ENCODE measurements around the gene SIPA1L2. TPM values are rescaled to one million over a fixed set of nuclear protein-coding genes. Genes with fewer than 3 reads are reported as not detected.
A peak's percentile ranks its signal among the peaks of the same experiment; 100 is the strongest.

Gene SIPA1L2
- total RNA-seq, 1 experiment from 2014 or later: 12.5 TPM

DNA sequence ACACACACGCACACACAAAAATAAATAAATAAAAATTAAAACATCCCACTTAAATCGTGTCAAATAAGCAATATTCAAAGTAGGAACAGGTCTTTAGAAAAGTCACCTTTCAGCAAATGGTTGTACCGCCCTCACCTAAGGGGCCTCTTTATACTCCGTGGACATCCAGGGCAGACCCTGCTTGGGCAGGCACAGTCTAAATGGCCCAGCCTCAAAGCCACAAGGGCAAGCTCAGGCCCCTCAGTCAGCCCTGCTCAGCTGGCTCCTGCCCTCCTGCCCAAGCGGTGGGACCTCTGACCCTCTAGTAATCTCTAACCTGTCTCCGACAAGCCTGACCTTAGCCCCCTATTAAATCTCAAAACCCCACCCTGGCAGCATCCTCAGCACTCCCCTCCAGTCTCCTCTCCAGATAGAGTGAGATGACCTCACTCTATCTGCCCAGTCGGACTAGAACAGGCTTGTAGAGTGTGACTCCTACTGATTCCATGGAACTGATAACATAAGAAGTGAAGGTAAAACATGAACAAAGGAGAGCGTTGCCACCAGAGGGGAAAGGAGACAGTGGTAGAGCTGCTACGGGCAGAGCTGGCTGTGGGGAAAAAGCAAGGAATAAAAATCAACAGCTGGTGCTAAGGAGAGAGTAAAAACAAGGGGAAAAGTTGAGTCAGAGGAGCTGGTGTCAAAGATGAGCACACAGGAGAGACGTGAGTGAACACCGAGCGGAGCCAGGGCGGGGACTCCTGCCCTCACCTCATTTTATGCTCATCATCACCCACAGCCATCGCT is 36.0 kb downstream of the SIPA1L2 start:
- Histone ChIP-seq H3K4me1 (ENCODE audit: control insufficient read depth in 1 of 2, insufficient read depth in 2 of 2, low read length in 2 of 2) (peaks cover 0 to 11% of the 10 kb centered on the region in 2 experiments; a peak in 1 of 4 replicates), H3K79me2 (ENCODE audit: insufficient read depth, low read length) (no peaks in the 10 kb centered on the region), H3K9me3 (ENCODE audit: control insufficient read depth in 1 of 2, insufficient read depth in 1 of 2, low read depth in 1 of 2, low read length in 2 of 2) (no peaks in the 10 kb centered on the region), H3K4me3 (replicated peaks in 1 of 2; ENCODE audit: low read depth in 1 of 2, low read length in 2 of 2) (no peak overlapping the region), H3K4me2 (ENCODE audit: low read length) (peak overlapping the region; percentile 21; the same call in 1 of the 2 replicates), H3K27ac (ENCODE audit: low read depth, low read length) (no peak overlapping the region), H3K9me2 (ENCODE audit: insufficient read depth) (no peaks in the 10 kb centered on the region), H3K36me3 (ENCODE audit: control insufficient read depth in 1 of 2, insufficient read depth in 2 of 2, low read length in 2 of 2) (no peaks in the 10 kb centered on the region), H3K27me3 (ENCODE audit: insufficient read depth, low read length) (no peaks in the 10 kb centered on the region), H4K20me1 (ENCODE audit: insufficient read depth) (no peaks in the 10 kb centered on the region), H3K9ac (ENCODE audit: low read length) (no peak overlapping the region), H2AFZ (ENCODE audit: low read depth, low read length, poor library complexity, severe bottlenecking) (no peak overlapping the region)
- no TSS peak for BruUV-seq (replicated peaks)
- TF ChIP-seq SRF (IDR thresholded peaks at IDR 0.05; ENCODE audit: low read depth): no peak
- no peak for TF ChIP-seq ZNF274 (IDR thresholded peaks at IDR 0.05; ENCODE audit: low read depth, low read length)
- no peak for TF ChIP-seq SIN3A (IDR thresholded peaks at IDR 0.05; ENCODE audit: low read depth)
- no peak for TF ChIP-seq FOSL1 (IDR thresholded peaks at IDR 0.05; ENCODE audit: low read depth)
- no peak for TF ChIP-seq CBX3 (IDR thresholded peaks at IDR 0.05; ENCODE audit: low read depth)
- TF ChIP-seq, protein P1, sequence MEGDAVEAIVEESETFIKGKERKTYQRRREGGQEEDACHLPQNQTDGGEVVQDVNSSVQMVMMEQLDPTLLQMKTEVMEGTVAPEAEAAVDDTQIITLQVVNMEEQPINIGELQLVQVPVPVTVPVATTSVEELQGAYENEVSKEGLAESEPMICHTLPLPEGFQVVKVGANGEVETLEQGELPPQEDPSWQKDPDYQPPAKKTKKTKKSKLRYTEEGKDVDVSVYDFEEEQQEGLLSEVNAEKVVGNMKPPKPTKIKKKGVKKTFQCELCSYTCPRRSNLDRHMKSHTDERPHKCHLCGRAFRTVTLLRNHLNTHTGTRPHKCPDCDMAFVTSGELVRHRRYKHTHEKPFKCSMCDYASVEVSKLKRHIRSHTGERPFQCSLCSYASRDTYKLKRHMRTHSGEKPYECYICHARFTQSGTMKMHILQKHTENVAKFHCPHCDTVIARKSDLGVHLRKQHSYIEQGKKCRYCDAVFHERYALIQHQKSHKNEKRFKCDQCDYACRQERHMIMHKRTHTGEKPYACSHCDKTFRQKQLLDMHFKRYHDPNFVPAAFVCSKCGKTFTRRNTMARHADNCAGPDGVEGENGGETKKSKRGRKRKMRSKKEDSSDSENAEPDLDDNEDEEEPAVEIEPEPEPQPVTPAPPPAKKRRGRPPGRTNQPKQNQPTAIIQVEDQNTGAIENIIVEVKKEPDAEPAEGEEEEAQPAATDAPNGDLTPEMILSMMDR (IDR thresholded peaks at IDR 0.05 in 2 of 3, conservative IDR thresholded peaks at IDR 0.05 in 1 of 3; ENCODE audit: borderline replicate concordance in 1 of 3, insufficient read depth in 1 of 3, low read depth in 2 of 3, low read length in 2 of 3): no peak
- no peak for TF ChIP-seq POLR2AphosphoS5 (IDR thresholded peaks at IDR 0.05; ENCODE audit: low read depth, low read length)
- no peak for TF ChIP-seq POLR2A (IDR thresholded peaks at IDR 0.05; ENCODE audit: borderline replicate concordance, extremely low read depth, insufficient read depth, insufficient read length)
- no peak for TF ChIP-seq SP1 (IDR thresholded peaks at IDR 0.05; ENCODE audit: low read depth)
- TF ChIP-seq, protein P2, sequence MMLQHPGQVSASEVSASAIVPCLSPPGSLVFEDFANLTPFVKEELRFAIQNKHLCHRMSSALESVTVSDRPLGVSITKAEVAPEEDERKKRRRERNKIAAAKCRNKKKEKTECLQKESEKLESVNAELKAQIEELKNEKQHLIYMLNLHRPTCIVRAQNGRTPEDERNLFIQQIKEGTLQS (IDR thresholded peaks at IDR 0.05): no peak
- TF ChIP-seq JUND (IDR thresholded peaks at IDR 0.05): no peak
- no peak for TF ChIP-seq EZH2 (IDR thresholded peaks at IDR 0.05)
- no peak for TF ChIP-seq ELF1 (IDR thresholded peaks at IDR 0.05; ENCODE audit: borderline replicate concordance, low read depth)
- TF ChIP-seq, protein P3, sequence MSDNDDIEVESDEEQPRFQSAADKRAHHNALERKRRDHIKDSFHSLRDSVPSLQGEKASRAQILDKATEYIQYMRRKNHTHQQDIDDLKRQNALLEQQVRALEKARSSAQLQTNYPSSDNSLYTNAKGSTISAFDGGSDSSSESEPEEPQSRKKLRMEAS (IDR thresholded peaks at IDR 0.05): no peak
- no peak for TF ChIP-seq EGR1 (IDR thresholded peaks at IDR 0.05; ENCODE audit: low read depth)
- TF ChIP-seq, protein P4, sequence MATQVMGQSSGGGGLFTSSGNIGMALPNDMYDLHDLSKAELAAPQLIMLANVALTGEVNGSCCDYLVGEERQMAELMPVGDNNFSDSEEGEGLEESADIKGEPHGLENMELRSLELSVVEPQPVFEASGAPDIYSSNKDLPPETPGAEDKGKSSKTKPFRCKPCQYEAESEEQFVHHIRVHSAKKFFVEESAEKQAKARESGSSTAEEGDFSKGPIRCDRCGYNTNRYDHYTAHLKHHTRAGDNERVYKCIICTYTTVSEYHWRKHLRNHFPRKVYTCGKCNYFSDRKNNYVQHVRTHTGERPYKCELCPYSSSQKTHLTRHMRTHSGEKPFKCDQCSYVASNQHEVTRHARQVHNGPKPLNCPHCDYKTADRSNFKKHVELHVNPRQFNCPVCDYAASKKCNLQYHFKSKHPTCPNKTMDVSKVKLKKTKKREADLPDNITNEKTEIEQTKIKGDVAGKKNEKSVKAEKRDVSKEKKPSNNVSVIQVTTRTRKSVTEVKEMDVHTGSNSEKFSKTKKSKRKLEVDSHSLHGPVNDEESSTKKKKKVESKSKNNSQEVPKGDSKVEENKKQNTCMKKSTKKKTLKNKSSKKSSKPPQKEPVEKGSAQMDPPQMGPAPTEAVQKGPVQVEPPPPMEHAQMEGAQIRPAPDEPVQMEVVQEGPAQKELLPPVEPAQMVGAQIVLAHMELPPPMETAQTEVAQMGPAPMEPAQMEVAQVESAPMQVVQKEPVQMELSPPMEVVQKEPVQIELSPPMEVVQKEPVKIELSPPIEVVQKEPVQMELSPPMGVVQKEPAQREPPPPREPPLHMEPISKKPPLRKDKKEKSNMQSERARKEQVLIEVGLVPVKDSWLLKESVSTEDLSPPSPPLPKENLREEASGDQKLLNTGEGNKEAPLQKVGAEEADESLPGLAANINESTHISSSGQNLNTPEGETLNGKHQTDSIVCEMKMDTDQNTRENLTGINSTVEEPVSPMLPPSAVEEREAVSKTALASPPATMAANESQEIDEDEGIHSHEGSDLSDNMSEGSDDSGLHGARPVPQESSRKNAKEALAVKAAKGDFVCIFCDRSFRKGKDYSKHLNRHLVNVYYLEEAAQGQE (IDR thresholded peaks at IDR 0.05; ENCODE audit: low read depth): no peak
- TF ChIP-seq TCF7L2 (IDR thresholded peaks at IDR 0.05; ENCODE audit: borderline replicate concordance, extremely low read depth, insufficient read depth, insufficient read length): no peak
- TF ChIP-seq ZFX (IDR thresholded peaks at IDR 0.05): no peak
- ATAC-seq (no peak), DNase-seq (ENCODE audit: low read depth, low spot score) (no peak)
- CTCF ChIA-PET: interaction anchor here (1.7 kb wide), 1 partner anchor 9 kb away, joined by 4 read pairs; no protein-coding TSS in a partner anchor
- RAD21 ChIA-PET (ENCODE audit: low non-redundant PET in 1 of 2, low total read pairs in 2 of 2, uncharacterized antibody in 2 of 2, unreplicated experiment in 2 of 2): no interaction called here
- intact Hi-C loops (cut with micrococcal nuclease): no loop called here
- POLR2A ChIA-PET: no interaction called here

Data from HCT116 (cell line).